H1 (cell line): Measurements from ENCODE around the gene XPO6. TPM values are rescaled to one million over a fixed set of nuclear protein-coding genes. Genes with fewer than 3 reads are reported as not detected.

Experiments
- CTCF ChIA-PET: fragments of 300-600 bp; sonication (Branson Sonifier 250); formaldehyde crosslinking; loops from one replicate; lab custom pipeline; 2021; ENCODE audit not compliant: partially characterized antibody; lab: Charles Lee
- POLR2A ChIA-PET: fragments of 300-600 bp; sonication (Branson Sonifier 250); formaldehyde crosslinking; loops from one replicate; lab custom pipeline; 2021; ENCODE audit warnings: inconsistent platforms; ENCODE audit not compliant: partially characterized antibody; lab: Charles Lee
- DNase-seq, 2 experiments: peaks; one replicate each; pipeline versions ENCODE4 v3.0.0 to v3.0.0-alpha.2; 2010 to 2022; ENCODE audit warnings: low spot score in 2 of 2, low read depth in 1 of 2, mixed read lengths in 1 of 2
- FAIRE-seq: peaks from 2 replicates; lab custom pipeline; 2011; peaks lifted over from hg19 to GRCh38; lab: Jason Lieb, UNC
- H2AFZ ChIP-seq: 2 replicates; pipeline ENCODE4 v1.8.1; 2012; ENCODE audit warnings: low read length, inconsistent platforms
- H2AK5ac ChIP-seq: 2 replicates; pipeline ENCODE4 v1.6.1; 2013; ENCODE audit warnings: low read depth, low read length
- H2BK120ac ChIP-seq: replicated peaks from 2 replicates; pipeline ENCODE3; 2013; ENCODE audit warnings: low read depth, low read length, inconsistent platforms
- H2BK12ac ChIP-seq: 2 replicates; pipeline ENCODE4 v1.6.1; 2013; ENCODE audit warnings: low read depth, low read length
- H2BK15ac ChIP-seq: 2 replicates; pipeline ENCODE4 v1.6.1; 2013; ENCODE audit warnings: low read length
- H2BK20ac ChIP-seq: 2 replicates; pipeline ENCODE4 v1.6.1; 2013; ENCODE audit warnings: low read length
- H2BK5ac ChIP-seq: 2 replicates; pipeline ENCODE4 v1.6.1; 2013; ENCODE audit warnings: low read depth, low read length
- H3K14ac ChIP-seq: 2 replicates; pipeline ENCODE4 v1.6.1; 2013; ENCODE audit warnings: inconsistent platforms; ENCODE audit not compliant: insufficient read length
- H3K18ac ChIP-seq: 2 replicates; pipeline ENCODE4 v1.6.1; 2013; ENCODE audit warnings: low read length; ENCODE audit errors: extremely low read depth
- H3K23ac ChIP-seq: 2 replicates; pipeline ENCODE4 v1.6.1; 2013; ENCODE audit warnings: inconsistent platforms; ENCODE audit not compliant: insufficient read length
- H3K23me2 ChIP-seq: 2 replicates; pipeline ENCODE4 v1.6.1; 2013; ENCODE audit warnings: low read depth, low read length
- H3K27ac ChIP-seq: 2 replicates; pipeline ENCODE4 v1.6.1; 2011; ENCODE audit warnings: low read depth, low read length, inconsistent platforms
- H3K27me3 ChIP-seq, 4 experiments: replicated peaks in 1 of 4; 1 replicate in 1 of 4; 2 replicates in 3 of 4; pipeline versions ENCODE4 v1.6.1 to v1.8.1; 2011 to 2013; ENCODE audit warnings: low read length in 3 of 4, mild to moderate bottlenecking in 3 of 4, inconsistent platforms in 2 of 4, mixed read lengths in 2 of 4, moderate library complexity in 1 of 4; ENCODE audit not compliant: control insufficient read depth in 3 of 4, insufficient read depth in 3 of 4; ENCODE audit errors: extremely low read depth in 1 of 4
- H3K36me3 ChIP-seq, 4 experiments: 2 replicates each; pipeline versions ENCODE4 v1.6.1 to v1.8.1; 2011 to 2013; ENCODE audit warnings: mild to moderate bottlenecking in 4 of 4, low read length in 3 of 4, moderate library complexity in 2 of 4, control low read depth in 1 of 4, inconsistent platforms in 1 of 4; ENCODE audit not compliant: insufficient read depth in 4 of 4, control insufficient read depth in 2 of 4
- H3K4ac ChIP-seq: replicated peaks from 2 replicates; pipeline ENCODE3; 2013; ENCODE audit warnings: low read length, low read depth, mixed read lengths, inconsistent platforms; ENCODE audit not compliant: insufficient read length
- H3K4me1 ChIP-seq, 4 experiments: replicated peaks in 1 of 4; 1 replicate in 1 of 4; 2 replicates in 3 of 4; pipeline versions ENCODE4 v1.6.1 to v1.8.1; 2011 to 2013; ENCODE audit warnings: low read length in 3 of 4, inconsistent platforms in 2 of 4, mixed read lengths in 1 of 4; ENCODE audit not compliant: insufficient read depth in 4 of 4, control insufficient read depth in 3 of 4
- H3K4me2 ChIP-seq, 2 experiments: 2 replicates each; pipeline versions ENCODE4 v1.6.1 to v1.8.1; 2011 to 2013; ENCODE audit warnings: low read depth in 2 of 2, low read length in 2 of 2, control low read depth in 1 of 2, inconsistent platforms in 1 of 2, mild to moderate bottlenecking in 1 of 2; ENCODE audit not compliant: insufficient read depth in 1 of 2
- H3K4me3 ChIP-seq, 4 experiments: fragments of 200-600, 300-600 bp in 1 of 4; sonication (generic), shearing (Covaris generic), sonication (Bioruptor Twin) in 1 of 4; 2 replicates each; pipeline versions ENCODE4 v1.5.1 to v1.8.1; 2011 to 2016; ENCODE audit warnings: low read length in 4 of 4, low read depth in 3 of 4, control low read depth in 2 of 4, inconsistent platforms in 2 of 4, mild to moderate bottlenecking in 2 of 4, mixed read lengths in 1 of 4, moderate library complexity in 1 of 4; ENCODE audit not compliant: insufficient read depth in 2 of 4; ENCODE audit errors: extremely low read depth in 1 of 4
- H3K56ac ChIP-seq: replicated peaks from 2 replicates; pipeline ENCODE3; 2013; ENCODE audit warnings: low read depth, mild to moderate bottlenecking, mixed read lengths, low read length, inconsistent platforms; ENCODE audit not compliant: insufficient read length
- H3K79me1 ChIP-seq: 2 replicates; pipeline ENCODE4 v1.6.1; 2013; ENCODE audit warnings: low read depth, low read length, control low read depth
- H3K79me2 ChIP-seq, 2 experiments: 2 replicates each; pipeline versions ENCODE4 v1.6.1 to v1.8.1; 2012 to 2013; ENCODE audit warnings: low read length in 2 of 2, mild to moderate bottlenecking in 2 of 2, inconsistent platforms in 1 of 2; ENCODE audit not compliant: insufficient read depth in 2 of 2, control insufficient read depth in 1 of 2
- H3K9ac ChIP-seq, 4 experiments: replicated peaks in 1 of 4; 1 replicate in 1 of 4; 2 replicates in 3 of 4; pipeline versions ENCODE4 v1.6.1 to v1.8.1; 2011 to 2013; ENCODE audit warnings: low read depth in 3 of 4, low read length in 3 of 4, control low read depth in 2 of 4, mild to moderate bottlenecking in 2 of 4, moderate library complexity in 2 of 4, inconsistent platforms in 1 of 4; ENCODE audit errors: extremely low read depth in 1 of 4
- H3K9me3 ChIP-seq, 2 experiments: 2 replicates each; pipeline versions ENCODE4 v1.6.1 to v1.8.1; 2012 to 2013; ENCODE audit warnings: mild to moderate bottlenecking in 2 of 2, moderate library complexity in 2 of 2, control low read depth in 1 of 2, inconsistent platforms in 1 of 2, low read depth in 1 of 2, low read length in 1 of 2, mixed read lengths in 1 of 2; ENCODE audit not compliant: insufficient read depth in 2 of 2
- H4K20me1 ChIP-seq, 2 experiments: replicated peaks in 1 of 2; 2 replicates each; pipeline versions ENCODE3 to v1.8.1; 2011 to 2013; ENCODE audit warnings: inconsistent platforms in 2 of 2, low read length in 2 of 2, mild to moderate bottlenecking in 1 of 2; ENCODE audit not compliant: insufficient read depth in 2 of 2, control insufficient read depth in 1 of 2
- H4K5ac ChIP-seq: 2 replicates; pipeline ENCODE4 v1.6.1; 2013; ENCODE audit warnings: low read length, low read depth, mixed read lengths, inconsistent platforms; ENCODE audit not compliant: insufficient read length
- H4K8ac ChIP-seq: 2 replicates; pipeline ENCODE4 v1.8.0; 2013; ENCODE audit warnings: mild to moderate bottlenecking, moderate library complexity, low read length, inconsistent platforms; ENCODE audit not compliant: insufficient read depth; ENCODE audit errors: extremely low read depth
- H4K91ac ChIP-seq: replicated peaks from 2 replicates; pipeline ENCODE3; 2013; ENCODE audit warnings: low read length, mixed read lengths, inconsistent platforms; ENCODE audit not compliant: insufficient read length
- CTCF ChIP-seq, 3 experiments: IDR thresholded peaks; 1 replicate in 2 of 3; 2 replicates in 1 of 3; pipeline versions ENCODE4 v1.5.1 to v1.6.1; 2011; ENCODE audit warnings: low read length in 3 of 3, mild to moderate bottlenecking in 3 of 3, inconsistent platforms in 2 of 3, low read depth in 1 of 3, moderate library complexity in 1 of 3; ENCODE audit not compliant: insufficient read depth in 1 of 3; ENCODE audit errors: control extremely low read depth in 1 of 3
- EZH2 ChIP-seq: fragments of 200-600 bp; sonication (generic); IDR thresholded peaks from 2 replicates; pipeline ENCODE4 v1.7.1; 2012; ENCODE audit warnings: low read depth, mild to moderate bottlenecking, moderate library complexity, low read length, inconsistent platforms; ENCODE audit not compliant: severe bottlenecking
- GTF2F1 ChIP-seq: IDR thresholded peaks from 2 replicates; pipeline ENCODE4 v1.6.1; 2012; ENCODE audit warnings: low read depth, low read length, improper control_type of control experiment, borderline replicate concordance
- PHF8 ChIP-seq: fragments of 200-600 bp; sonication (generic); conservative IDR thresholded peaks from 2 replicates; pipeline ENCODE4 v1.7.1; 2012; ENCODE audit warnings: low read depth, mild to moderate bottlenecking, inconsistent platforms, low read length, moderate library complexity
- POLR2A ChIP-seq, 2 experiments: IDR thresholded peaks; 1 replicate in 1 of 2; 2 replicates in 1 of 2; pipeline ENCODE4 v1.6.1; 2011; ENCODE audit warnings: low read depth in 2 of 2, low read length in 2 of 2, mild to moderate bottlenecking in 2 of 2; ENCODE audit errors: control extremely low read depth in 1 of 2
- SIRT6 ChIP-seq: IDR thresholded peaks from one replicate; pipeline ENCODE4 v1.7.1; 2012; ENCODE audit warnings: low read length, inconsistent platforms
- SUZ12 ChIP-seq: fragments of 200-600 bp; sonication (generic); IDR thresholded peaks from 2 replicates; pipeline ENCODE4 v1.6.1; 2012; ENCODE audit warnings: mild to moderate bottlenecking, inconsistent platforms, low read length, moderate library complexity, mixed read lengths
- WGBS, 2 experiments: shearing (Covaris generic) in 1 of 2; methylation state at CpG; one replicate each; pipeline versions ENCODE4 v1.1.6 to v1.1.7; 2013 to 2015; ENCODE audit warnings: low lambda C conversion rate in 2 of 2, mixed read lengths in 2 of 2, inconsistent platforms in 1 of 2, low coverage in 1 of 2, missing lambda C conversion rate in 1 of 2; ENCODE audit not compliant: insufficient replicate concordance in 2 of 2, insufficient coverage in 1 of 2, insufficient read length in 1 of 2; ENCODE audit errors: extremely low coverage in 1 of 2, missing lambda C conversion rate in 1 of 2; 5-methylcytosine and 5-hydroxymethylcytosine counted together
- polyA plus RNA-seq, 7 experiments: library from polyadenylated mRNA; depleted of rRNA in 3 of 7; stranded (reverse) in 5 of 7; unstranded in 2 of 7; fragments of >200 nt in 5 of 7; fragments of 200-250 nt in 2 of 7; gene quantifications; 1 replicate in 5 of 7; 2 replicates in 1 of 7; 4 replicates in 1 of 7; pipeline versions ENCODE4 v1.2.1 to v1.2.3, GENCODE V29; 2011 to 2013; ENCODE audit warnings: missing spikeins in 2 of 7, mixed read lengths in 2 of 7
- total RNA-seq: library from RNA; stranded (reverse); fragmentation: NEBNext Ultra II Directional; extraction: Animal tissue kit (Norgen Biotek cat#: 25700); gene quantifications from 2 replicates; pipeline ENCODE4 v1.2.1, GENCODE V29; 2021

XPO6 gene
- total and polyA plus RNA-seq, 2 of the 8 experiments (the other 6 are each of a cell fraction or from before 2014, with no cell fraction given) = 152 to 254 TPM

GRCh38 chr16:28064150-28064549 lies 147.6 kb downstream of the XPO6 start:
- Histone ChIP-seq H2AK5ac (no peak overlapping the region), H2AFZ (no peak overlapping the region), H2BK20ac (no peak overlapping the region), H4K91ac (no peak overlapping the region), H4K20me1 (no peaks in the 10 kb centered on the region), H3K79me2 (no peaks in the 10 kb centered on the region), H2BK5ac (no peak overlapping the region), H2BK120ac (no peak overlapping the region), H3K4me2 (peak overlapping the region; percentile 57 to 71; a peak in 2 of 4 replicates), H2BK15ac (no peak overlapping the region), H4K8ac (0 out of 2 replicates have a peak overlapping the region, but pooled peaks have one; percentile 9), H3K4me3 (peak overlapping the region in 1 of 4 experiments; percentile 58; a peak in 3 of 8 replicates), H3K14ac (no peak overlapping the region), H3K23me2 (peaks cover 10% of the 10 kb centered on the region; the same call in 1 of the 2 replicates), H3K27me3 (peaks cover 23 to 49% (median 42%) of the 10 kb centered on the region in 4 experiments), H3K9me3 (no peaks in the 10 kb centered on the region), H4K5ac (no peak overlapping the region), H3K27ac (no peak overlapping the region), H3K79me1 (no peaks in the 10 kb centered on the region), H3K4me1 (peaks cover 0 to 3% (median under 1%) of the 10 kb centered on the region in 4 experiments; a peak in 3 of 7 replicates), H2BK12ac (no peak overlapping the region), H3K9ac (no peak overlapping the region), H3K4ac (no peak overlapping the region), H3K18ac (no peak overlapping the region), H3K23ac (no peak overlapping the region), H3K36me3 (no peaks in the 10 kb centered on the region; a peak in 2 of 8 replicates), H3K56ac (no peak overlapping the region)
- FAIRE-seq = no peak
- CTCF ChIA-PET = interaction anchor here (0.7 to 1.3 kb wide), 4 partner anchors 92 to 365 kb away, joined by 3 to 6 read pairs (median 3); no protein-coding TSS in a partner anchor
- POLR2A ChIA-PET = no interaction called here
- DNase-seq = no peak
- 0 out of 4 replicates have a peak, but pooled peaks of 1 of the 3 experiments have one; percentile 0 for TF ChIP-seq CTCF (IDR thresholded peaks at IDR 0.05; ENCODE audit: control extremely low read depth in 1 of 3, insufficient read depth in 1 of 3, low read depth in 1 of 3, low read length in 3 of 3)
- TF ChIP-seq EZH2 = peak; percentile 8
- no peak for TF ChIP-seq SIRT6
- TF ChIP-seq GTF2F1 = no peak
- no peak for TF ChIP-seq PHF8
- TF ChIP-seq SUZ12 = 0 out of 2 replicates have a peak, but pooled peaks have one; percentile 21
- TF ChIP-seq POLR2A (IDR thresholded peaks at IDR 0.05; ENCODE audit: control extremely low read depth in 1 of 2, low read depth in 2 of 2, low read length in 2 of 2) = no peak
- 66% methylated on average over 3 of the region's 3 CpGs; no CpG with 5 or more reads in 1 of the 2 experiments for WGBS, 2 experiments
